CD4-positive, alpha-beta T cell treated with Interleukin-17A for 1 hour (primary cell): ENCODE measurements around the gene NDUFAF8.

ENCODE experiments used
- DNase-seq: peaks from one replicate; pipeline ENCODE4 v3.0.0-alpha.2; 2020

NDUFAF8 gene

DNA sequence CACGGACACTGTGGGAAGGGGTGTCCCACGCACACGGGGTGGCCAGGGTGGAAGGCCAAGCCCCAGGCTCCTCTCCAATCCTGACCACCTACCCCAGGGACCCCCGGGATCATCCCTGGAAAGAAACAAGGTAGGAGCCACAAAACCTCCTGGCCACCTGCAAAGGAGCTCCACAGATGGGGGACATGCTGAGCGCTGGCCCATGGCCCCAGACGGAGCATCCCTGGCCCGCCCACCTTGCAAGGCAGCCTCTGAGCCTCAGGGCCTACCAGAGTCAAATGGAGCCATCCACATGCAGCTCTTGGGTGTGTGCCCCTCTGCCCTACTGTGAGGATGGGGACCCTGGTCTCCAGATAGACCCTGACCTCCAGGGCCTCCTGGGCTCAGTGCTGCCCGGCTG lies 39.7 kb downstream of the NDUFAF8 start:
- no peak for DNase-seq

GRCh38 chr17:81279278-81280275 lies 40.5 kb downstream of the NDUFAF8 start:
- DNase-seq, result no peak

- no peak for DNase-seq
These were observed 41.5 kb downstream of the NDUFAF8 start for GRCh38 chr17:81280571-81280970.

GRCh38 chr17:81282141-81282540 lies 43.0 kb downstream of the NDUFAF8 start:
- no peak for DNase-seq

GRCh38 chr17:81282876-81283275 lies 43.8 kb downstream of the NDUFAF8 start:
- no peak for DNase-seq

DNA sequence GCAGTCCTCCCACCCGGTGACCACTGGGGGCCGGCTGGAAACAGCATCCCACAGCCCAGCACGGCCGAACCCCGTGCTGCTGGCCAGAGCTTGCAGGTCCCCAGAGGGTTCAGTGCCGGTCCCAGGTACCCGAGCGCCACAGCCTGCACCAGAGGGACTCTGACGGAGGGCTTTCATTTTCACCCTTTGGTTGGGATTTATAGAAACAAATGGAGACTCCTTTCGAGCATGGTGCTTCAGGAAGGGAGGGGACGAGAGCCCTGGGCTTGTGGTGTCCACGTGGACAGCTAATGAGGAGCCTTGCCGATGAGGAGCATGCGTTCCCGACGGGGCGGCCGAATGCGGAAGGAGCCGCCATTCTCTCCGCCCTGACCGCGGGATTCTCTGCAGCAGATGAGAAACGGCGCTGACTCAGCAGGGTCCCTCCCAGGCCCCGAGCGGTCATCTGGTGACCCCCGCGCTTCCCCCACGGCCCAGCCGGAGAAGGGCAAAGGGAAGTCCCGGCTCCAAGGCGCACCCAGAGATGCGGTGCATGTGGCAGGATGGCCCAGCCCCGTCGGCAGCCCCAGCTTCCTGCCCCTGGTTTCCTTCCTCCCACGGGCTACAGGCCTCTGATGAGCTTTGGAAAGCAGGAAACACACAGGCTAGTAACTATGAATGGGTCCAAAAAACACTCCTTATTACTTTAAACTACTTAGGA lies 46.2 kb downstream of the NDUFAF8 start:
- peak; percentile 64 for DNase-seq

- no peak for DNase-seq
These were observed 46.8 kb downstream of the NDUFAF8 start for GRCh38 chr17:81285894-81286293.

GRCh38 chr17:81286491-81287145 lies 47.5 kb downstream of the NDUFAF8 start:
- no peak for DNase-seq

DNA sequence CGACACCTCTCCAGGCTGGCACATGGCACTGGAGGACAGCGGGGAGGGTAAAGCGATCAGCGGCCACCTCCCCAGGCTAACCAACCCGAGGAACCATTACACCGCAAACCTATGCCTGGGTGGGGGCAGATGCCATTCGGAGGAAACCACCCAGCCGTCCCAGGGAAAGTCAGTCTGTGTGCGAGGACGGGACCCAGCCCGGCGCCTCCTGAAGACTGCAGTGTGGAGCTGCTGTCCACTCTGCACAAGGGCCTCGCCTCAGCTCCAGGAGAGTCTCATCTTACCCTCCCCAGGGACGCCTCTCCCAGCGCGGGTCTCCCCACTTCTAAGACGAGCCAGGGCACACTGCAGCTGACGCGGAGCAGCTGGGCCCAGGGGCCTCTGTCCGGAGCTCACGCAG lies 48.0 kb downstream of the NDUFAF8 start:
- no peak for DNase-seq

DNA sequence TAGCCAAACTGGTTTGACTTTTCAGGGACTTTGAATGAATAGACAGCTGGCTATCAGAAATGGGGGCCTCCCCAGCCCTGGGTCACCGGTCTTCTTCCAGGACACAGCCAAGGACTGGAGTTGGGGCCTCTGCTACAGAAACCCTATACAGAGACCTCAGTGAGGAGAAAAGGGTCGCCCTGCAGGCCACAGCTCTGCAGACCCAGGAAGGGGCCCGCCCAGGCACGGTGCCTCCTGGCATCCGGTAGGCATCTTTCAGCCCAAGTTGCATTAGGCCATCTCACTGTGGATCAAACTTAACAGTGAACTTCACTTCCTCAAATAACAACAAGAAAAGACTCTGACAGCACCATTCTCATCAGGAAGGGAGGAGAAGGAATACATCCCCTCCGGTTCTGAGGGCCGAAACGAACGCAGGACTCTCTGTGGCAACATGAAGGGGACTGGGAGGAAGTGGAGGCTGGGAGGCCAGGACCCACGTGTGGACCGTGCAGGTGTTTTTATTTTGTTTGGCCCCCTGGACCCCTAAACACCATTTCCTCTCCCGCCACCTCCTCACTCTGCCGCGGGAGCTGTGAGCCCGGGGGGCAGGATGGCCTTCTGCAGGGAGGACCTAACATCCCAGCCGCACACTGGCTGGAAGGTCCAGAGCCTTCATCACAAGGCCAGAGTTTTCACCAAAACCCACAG lies 48.8 kb downstream of the NDUFAF8 start:
- peak; percentile 14 for DNase-seq

DNA sequence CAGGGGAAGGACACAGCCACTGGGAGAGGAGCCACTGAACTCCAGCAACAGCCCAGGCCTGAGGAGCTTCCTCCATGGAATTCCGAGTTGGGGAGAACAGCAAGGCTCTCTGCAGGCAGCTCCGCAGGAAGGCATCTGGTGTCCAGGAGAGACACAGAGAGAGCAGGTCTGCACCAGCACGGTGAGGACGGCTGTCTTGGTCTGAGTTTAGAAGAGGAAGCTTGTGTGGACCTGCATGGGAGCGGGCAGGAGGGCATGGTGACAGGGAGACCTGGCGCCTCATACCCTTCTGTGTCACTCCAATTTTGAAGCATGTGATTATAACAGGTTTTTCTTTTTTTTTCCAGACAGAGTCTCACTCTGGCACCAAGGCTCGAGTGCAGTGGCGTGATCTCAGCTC lies 49.6 kb downstream of the NDUFAF8 start:
- DNase-seq, result no peak

GRCh38 chr17:81289627-81290026 lies 50.5 kb downstream of the NDUFAF8 start:
- DNase-seq, result no peak

GRCh38 chr17:81290230-81290629 lies 51.1 kb downstream of the NDUFAF8 start:
- no peak for DNase-seq
